ENCODE data around the gene PDE8A. TPM values are rescaled to one million over a fixed set of nuclear protein-coding genes. Genes with fewer than 3 reads are reported as not detected.

Gene PDE8A
- total and polyA plus RNA-seq, 2 of the 4 experiments (the other 2 are of a cell fraction), result 32.4 to 35.9 TPM

- H3K36me3 ChIP-seq (ENCODE audit: control insufficient read depth, insufficient read depth, low read length), result peaks cover 44% of the 10 kb centered on the region
- H2AK9ac ChIP-seq (replicated peaks; ENCODE audit: low read depth, low read length, poor library complexity), result no peak overlapping the region
- in situ Hi-C loops (cut with MboI; ENCODE audit: low sequenced_read_pairs), result no loop called here
- BruUV-seq (replicated peaks), result no TSS peak
- no peaks in the 10 kb centered on the region for H4K20me1 ChIP-seq (ENCODE audit: insufficient read depth, low read length)
- H2AFZ ChIP-seq (replicated peaks; ENCODE audit: low read length, poor library complexity), result no peak overlapping the region
- dilution Hi-C loops (cut with HindIII; ENCODE audit: low sequenced_read_pairs, unreplicated experiment), result no loop called here
- no peak overlapping the region for H3K23ac ChIP-seq (ENCODE audit: low read depth, low read length)
- H2BK120ac ChIP-seq (ENCODE audit: low read depth, low read length), result no peak overlapping the region
- intact Hi-C loops (cut with micrococcal nuclease), result no loop called here
- no peak overlapping the region for H4K5ac ChIP-seq (ENCODE audit: low read depth, low read length)
- peaks cover 6 to 18% of the 10 kb centered on the region in 2 experiments; a peak in 3 of 4 replicates for H3K79me1 ChIP-seq (ENCODE audit: low read depth in 1 of 2, low read length in 2 of 2)
- no peak overlapping the region; the same call in 1 of the 2 replicates for H3K14ac ChIP-seq (replicated peaks; ENCODE audit: low read depth, low read length)
- no peak overlapping the region for H3K4ac ChIP-seq (ENCODE audit: low read depth, low read length)
- ATAC-seq (ENCODE audit: low read depth) (no peak), DNase-seq (no peak)
- H4K8ac ChIP-seq (ENCODE audit: low read depth in 2 of 2, low read length in 2 of 2), result no peak overlapping the region
- H3K27me3 ChIP-seq (ENCODE audit: control insufficient read depth, insufficient read depth, low read length), result no peaks in the 10 kb centered on the region
- no peak overlapping the region for H2BK15ac ChIP-seq (ENCODE audit: low read depth, low read length)
- H3K4me2 ChIP-seq (ENCODE audit: low read depth, low read length), result no peak overlapping the region
- H3K4me3 ChIP-seq (ENCODE audit: insufficient read depth, low read depth, low read length), result no peak overlapping the region
- H4K91ac ChIP-seq (ENCODE audit: insufficient read depth, low read depth, low read length), result no peak overlapping the region
- ChIA-PET CTCF (no interaction called here), POLR2A (ENCODE audit: unreplicated experiment) (no interaction called here)
- no CpG with 5 or more reads among the region's 3 CpGs for WGBS, 2 experiments (ENCODE audit: extremely low coverage in 2 of 2, insufficient read length in 1 of 2)
- no peak overlapping the region for H2AK5ac ChIP-seq (ENCODE audit: low read depth, low read length)
- no peak overlapping the region for H2BK20ac ChIP-seq (ENCODE audit: low read depth, low read length)
- H3K9me3 ChIP-seq (ENCODE audit: control insufficient read depth, insufficient read depth, low read length), result no peaks in the 10 kb centered on the region
- no peak overlapping the region for H3K18ac ChIP-seq (ENCODE audit: low read depth, low read length)
- H3K56ac ChIP-seq (ENCODE audit: extremely low read depth, insufficient read depth, low read length), result no peak overlapping the region
- H3K9me1 ChIP-seq (ENCODE audit: insufficient read depth, low read length), result peaks cover 24% of the 10 kb centered on the region
- H3K4me1 ChIP-seq (ENCODE audit: control insufficient read depth, insufficient read depth, low read length), result no peaks in the 10 kb centered on the region
- no peak overlapping the region for H3K27ac ChIP-seq (ENCODE audit: insufficient read depth, low read length)
- no peak overlapping the region for H2BK5ac ChIP-seq (ENCODE audit: low read depth, low read length, poor library complexity, severe bottlenecking)
- TF ChIP-seq NFE2L2 (IDR thresholded peaks at IDR 0.05; ENCODE audit: low read depth, low read length) (no peak), BHLHE40 (IDR thresholded peaks at IDR 0.05; ENCODE audit: low read depth, low read length) (no peak), POLR2A (IDR thresholded peaks at IDR 0.05; ENCODE audit: low read depth, low read length) (no peak), SMC3 (IDR thresholded peaks at IDR 0.05; ENCODE audit: low read depth, low read length) (no peak), FOS (IDR thresholded peaks at IDR 0.05; ENCODE audit: low read depth, low read length) (no peak), CHD1 (IDR thresholded peaks at IDR 0.05; ENCODE audit: low read depth, low read length) (no peak), MAZ (IDR thresholded peaks at IDR 0.05; ENCODE audit: borderline replicate concordance, low read depth, low read length) (no peak), ELK1 (IDR thresholded peaks at IDR 0.05; ENCODE audit: borderline replicate concordance, low read depth, low read length) (no peak), USF2 (IDR thresholded peaks at IDR 0.05; ENCODE audit: low read depth, low read length) (no peak), RAD21 (IDR thresholded peaks at IDR 0.05; ENCODE audit: low read length) (no peak), CEBPB (IDR thresholded peaks at IDR 0.05; ENCODE audit: low read depth, low read length) (no peak), CTCF (conservative IDR thresholded peaks at IDR 0.05; ENCODE audit: low read depth, low read length) (no peak), RFX5 (IDR thresholded peaks at IDR 0.05; ENCODE audit: low read depth, low read length) (no peak), MAFK (IDR thresholded peaks at IDR 0.05; ENCODE audit: low read depth, low read length) (no peak)
- H3K9ac ChIP-seq (ENCODE audit: low read depth, low read length), result no peak overlapping the region
Observed at GRCh38 chr15:85116494-85116893, 134.8 kb downstream of the PDE8A start.
